Mesodermal cell (in vitro differentiated cells): ENCODE data around the gene CRYBG1.

ENCODE experiments used
- H3K27ac ChIP-seq: 2 replicates; pipeline ENCODE4 v1.7.0; 2013; ENCODE audit warnings: mild to moderate bottlenecking, low read depth, low read length, moderate library complexity; ENCODE audit not compliant: severe bottlenecking
- H3K36me3 ChIP-seq: 2 replicates; pipeline ENCODE4 v1.7.1; 2013; ENCODE audit warnings: mild to moderate bottlenecking, low read length, moderate library complexity; ENCODE audit not compliant: control insufficient read depth, insufficient read depth
- H3K4me1 ChIP-seq: one replicate; pipeline ENCODE4 v1.7.1; 2013; ENCODE audit warnings: mild to moderate bottlenecking, low read length; ENCODE audit not compliant: insufficient read depth, control insufficient read depth, poor library complexity, severe bottlenecking
- H3K4me3 ChIP-seq: 2 replicates; pipeline ENCODE4 v1.7.0; 2013; ENCODE audit warnings: low read length, control low read depth, mild to moderate bottlenecking; ENCODE audit not compliant: insufficient read depth, poor library complexity, severe bottlenecking; ENCODE audit errors: extremely low read depth
- H3K9me3 ChIP-seq: 2 replicates; pipeline ENCODE4 v1.7.1; 2013; ENCODE audit warnings: mild to moderate bottlenecking, low read length, moderate library complexity; ENCODE audit not compliant: control insufficient read depth
- WGBS, 2 experiments: methylation state at CpG; one replicate each; pipeline ENCODE4 v1.1.5; 2013; ENCODE audit warnings: missing lambda C conversion rate in 2 of 2; ENCODE audit not compliant: insufficient coverage in 2 of 2; 5-methylcytosine and 5-hydroxymethylcytosine counted together

The CRYBG1 gene

GRCh38 chr6:106527979-106528378, 167.5 kb downstream of the CRYBG1 start:
- no peaks in the 10 kb centered on the region for H3K36me3 ChIP-seq
- WGBS, 2 experiments: 51 to 56% methylated on average over 2 of the region's 3 CpGs

GRCh38 chr6:106528521-106528920, 168.0 kb downstream of the CRYBG1 start:
- H3K4me3 ChIP-seq: no peak overlapping the region

More at GRCh38 chr6:106527979-106528378, 167.5 kb downstream of the CRYBG1 start:
- no peak overlapping the region for H3K27ac ChIP-seq
- H3K4me3 ChIP-seq: no peak overlapping the region
- H3K9me3 ChIP-seq: no peaks in the 10 kb centered on the region
- H3K4me1 ChIP-seq: peaks cover 5% of the 10 kb centered on the region

GRCh38 chr6:106529438-106529837, 168.9 kb downstream of the CRYBG1 start:
- Histone ChIP-seq H3K4me3 (no peak overlapping the region), H3K9me3 (no peaks in the 10 kb centered on the region), H3K4me1 (peaks cover 10% of the 10 kb centered on the region), H3K27ac (no peak overlapping the region), H3K36me3 (no peaks in the 10 kb centered on the region)
- 94 to 100% methylated on average over 1 to 3 of the region's 3 CpGs for WGBS, 2 experiments

More at GRCh38 chr6:106528521-106528920, 168.0 kb downstream of the CRYBG1 start:
- H3K36me3 ChIP-seq: no peaks in the 10 kb centered on the region
- H3K4me1 ChIP-seq: peaks cover 10% of the 10 kb centered on the region
- no peak overlapping the region for H3K27ac ChIP-seq
- H3K9me3 ChIP-seq: no peaks in the 10 kb centered on the region
- no CpG with 5 or more reads among the region's 2 CpGs for WGBS, 2 experiments

- H3K27ac ChIP-seq: no peak overlapping the region
- no peaks in the 10 kb centered on the region for H3K36me3 ChIP-seq
- peaks cover 10% of the 10 kb centered on the region for H3K4me1 ChIP-seq
- H3K4me3 ChIP-seq: no peak overlapping the region
- 100% methylated on average over 1 of the region's 1 CpG; no CpG with 5 or more reads in 1 of the 2 experiments for WGBS, 2 experiments
- H3K9me3 ChIP-seq: no peaks in the 10 kb centered on the region
Observed at GRCh38 chr6:106530026-106530425, 169.5 kb downstream of the CRYBG1 start.

GRCh38 chr6:106530502-106530901, 170.0 kb downstream of the CRYBG1 start:
- Histone ChIP-seq H3K4me1 (peaks cover 9% of the 10 kb centered on the region), H3K27ac (no peak overlapping the region), H3K4me3 (no peak overlapping the region), H3K9me3 (no peaks in the 10 kb centered on the region), H3K36me3 (no peaks in the 10 kb centered on the region)
- no CpG with 5 or more reads among the region's 1 CpG for WGBS, 2 experiments

GRCh38 chr6:106533054-106533453, 172.5 kb downstream of the CRYBG1 start:
- WGBS, 2 experiments: 43% methylated on average over 4 of the region's 5 CpGs
- Histone ChIP-seq H3K9me3 (no peaks in the 10 kb centered on the region), H3K27ac (no peak overlapping the region), H3K4me1 (peaks cover 7% of the 10 kb centered on the region), H3K4me3 (no peak overlapping the region), H3K36me3 (no peaks in the 10 kb centered on the region)

- WGBS, 2 experiments: 40 to 50% methylated on average over 1 of the region's 1 CpG
- no peaks in the 10 kb centered on the region for H3K9me3 ChIP-seq
- no peak overlapping the region for H3K4me3 ChIP-seq
- no peaks in the 10 kb centered on the region for H3K36me3 ChIP-seq
- H3K4me1 ChIP-seq: peaks cover 7% of the 10 kb centered on the region
- no peak overlapping the region for H3K27ac ChIP-seq
Observed at GRCh38 chr6:106534004-106534403, 173.5 kb downstream of the CRYBG1 start.

GRCh38 chr6:106534564-106534982, 174.1 kb downstream of the CRYBG1 start:
- Histone ChIP-seq H3K4me1 (peaks cover 7% of the 10 kb centered on the region), H3K4me3 (no peak overlapping the region), H3K9me3 (no peaks in the 10 kb centered on the region), H3K36me3 (no peaks in the 10 kb centered on the region), H3K27ac (no peak overlapping the region)
- 80% methylated on average over 1 of the region's 2 CpGs; no CpG with 5 or more reads in 1 of the 2 experiments for WGBS, 2 experiments

- Histone ChIP-seq H3K4me3 (no peak overlapping the region), H3K36me3 (no peaks in the 10 kb centered on the region), H3K4me1 (peaks cover 8% of the 10 kb centered on the region), H3K27ac (no peak overlapping the region), H3K9me3 (no peaks in the 10 kb centered on the region)
- no CpG with 5 or more reads among the region's 2 CpGs for WGBS, 2 experiments
Observed at GRCh38 chr6:106535012-106535411, 174.5 kb downstream of the CRYBG1 start.

GRCh38 chr6:106536357-106536756, 175.8 kb downstream of the CRYBG1 start:
- whole genome bisulfite sequencing, 2 experiments: no CpG with 5 or more reads among the region's 1 CpG

GRCh38 chr6:106536851-106537250, 176.3 kb downstream of the CRYBG1 start:
- Histone ChIP-seq H3K4me1 (peaks cover 16% of the 10 kb centered on the region), H3K36me3 (no peaks in the 10 kb centered on the region), H3K4me3 (no peak overlapping the region), H3K27ac (no peak overlapping the region), H3K9me3 (no peaks in the 10 kb centered on the region)
- 83% methylated on average over 1 of the region's 2 CpGs; no CpG with 5 or more reads in 1 of the 2 experiments for WGBS, 2 experiments

More at GRCh38 chr6:106536357-106536756, 175.8 kb downstream of the CRYBG1 start:
- no peak overlapping the region for H3K27ac ChIP-seq
- H3K4me1 ChIP-seq: peaks cover 16% of the 10 kb centered on the region
- H3K36me3 ChIP-seq: no peaks in the 10 kb centered on the region
- no peaks in the 10 kb centered on the region for H3K9me3 ChIP-seq
- no peak overlapping the region for H3K4me3 ChIP-seq
